ELR (cell line): Measurements from ENCODE around the gene APBB2.

Source experiments
- DNase-seq: peaks from one replicate; pipeline ENCODE4 v3.0.0-alpha.2; 2015; ENCODE audit warnings: low read depth

Gene APBB2

DNA sequence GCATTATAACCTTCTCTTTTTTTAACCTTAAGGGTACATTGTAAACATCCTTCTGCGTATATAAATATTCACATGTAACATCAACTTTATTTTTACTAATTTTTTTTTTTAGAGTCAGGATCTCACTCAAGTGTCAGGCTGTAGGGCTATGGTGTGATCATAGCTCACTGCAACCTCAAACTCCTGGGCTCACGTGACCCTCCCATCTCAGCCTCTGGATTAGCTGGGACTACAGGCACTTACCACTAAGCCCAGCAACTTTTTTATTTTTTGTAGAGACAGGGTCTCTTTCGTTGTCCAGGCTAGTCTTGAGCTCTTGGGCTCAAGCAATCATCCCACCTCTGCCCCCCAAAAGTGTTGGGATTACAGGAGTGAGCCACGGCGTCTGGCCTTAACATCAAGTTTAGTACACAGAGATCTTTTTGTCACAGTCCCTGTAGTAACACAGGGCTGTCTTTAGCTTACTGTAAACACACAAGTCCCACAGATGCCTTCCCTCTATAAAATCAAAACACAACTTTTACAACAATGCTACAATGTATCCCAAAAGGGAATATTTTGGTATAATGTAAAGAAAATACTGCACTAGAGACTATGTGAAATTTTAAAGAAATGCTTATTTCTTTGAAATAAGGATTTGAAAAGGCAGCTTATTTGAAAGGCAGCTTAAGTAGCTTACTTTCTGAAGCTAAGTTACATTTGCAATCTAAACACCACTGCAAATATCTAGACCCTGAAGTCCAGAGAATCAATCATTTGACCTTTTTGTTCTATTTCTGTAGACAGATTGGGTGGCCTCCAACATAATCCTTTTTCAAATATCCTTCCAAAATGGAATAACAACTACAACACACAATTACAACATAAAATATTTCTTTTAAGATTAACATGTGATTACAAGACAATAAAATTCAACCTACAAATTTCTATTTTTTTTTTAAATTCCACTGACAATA is 116.0 kb downstream of the APBB2 start:
- no peak for DNase-seq

DNA sequence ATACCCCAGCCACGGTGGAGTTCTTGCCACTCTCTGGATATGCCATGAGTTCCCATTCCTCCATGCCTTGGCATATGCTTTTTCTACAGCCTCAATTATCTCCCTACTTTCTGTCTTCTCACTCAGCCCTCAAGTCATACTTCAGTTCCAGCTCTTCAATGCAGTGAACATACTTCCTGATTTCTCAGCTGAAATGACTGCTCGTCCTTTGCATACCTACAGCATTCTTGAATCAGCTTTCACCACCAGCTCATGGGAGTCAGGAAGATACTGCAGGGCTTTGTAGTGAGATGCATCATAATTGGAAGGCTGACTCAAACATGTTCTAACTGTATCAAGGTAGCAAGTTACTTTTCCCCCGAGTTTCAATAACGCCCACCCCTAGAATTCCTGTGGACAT is 118.4 kb downstream of the APBB2 start:
- peak; percentile 82 for DNase-seq

DNA sequence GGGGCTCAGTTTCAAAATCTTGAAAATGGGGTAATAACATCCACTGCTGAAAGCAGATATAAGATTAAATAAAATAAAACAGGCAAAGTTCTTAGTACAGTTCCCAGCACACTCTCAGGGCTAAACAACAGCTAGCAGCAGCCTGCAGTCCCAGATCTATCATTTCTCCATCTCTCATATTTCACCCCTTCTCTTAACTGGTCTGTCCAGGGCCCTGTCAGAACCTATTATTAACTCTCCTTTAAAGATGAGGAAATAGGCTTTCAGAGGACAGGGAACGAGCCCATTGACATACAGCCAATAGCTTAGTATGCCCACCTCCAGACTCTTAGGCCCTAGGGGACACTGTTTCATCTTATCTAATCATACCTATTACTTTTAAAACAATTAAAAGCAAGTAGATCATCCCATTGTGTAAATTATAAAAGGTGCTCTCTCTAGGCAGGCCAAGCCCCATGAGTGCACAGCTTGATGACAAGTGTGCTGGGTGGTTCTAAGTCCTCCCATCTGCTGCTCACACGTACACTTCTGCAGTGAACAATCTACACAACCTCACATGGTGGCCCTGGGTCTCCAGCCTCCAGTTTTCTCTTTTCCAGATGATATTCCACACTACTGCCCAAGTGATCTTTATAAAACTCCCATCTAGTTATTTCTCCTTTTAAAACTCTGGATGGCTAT is 119.0 kb downstream of the APBB2 start:
- no peak for DNase-seq

DNA sequence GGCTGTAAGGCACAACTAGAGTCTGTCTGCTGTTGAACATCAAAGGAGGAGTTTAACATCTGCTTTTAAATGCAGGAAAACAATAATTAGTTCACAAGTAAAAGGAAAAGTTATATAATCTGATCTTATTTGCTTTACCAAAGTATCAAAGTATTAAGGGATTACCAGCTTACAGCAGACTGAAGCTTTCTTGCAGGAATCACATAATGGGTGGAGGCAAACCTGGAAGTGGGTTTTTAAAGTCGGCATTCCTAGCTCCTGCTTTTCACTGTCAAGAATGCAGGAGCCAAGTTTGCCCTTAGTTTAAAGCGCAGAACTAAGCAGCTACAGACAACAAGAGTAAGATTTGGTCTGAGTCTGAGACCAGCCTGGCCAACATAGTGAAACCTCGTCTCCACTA is 122.2 kb downstream of the APBB2 start:
- no peak for DNase-seq

DNA sequence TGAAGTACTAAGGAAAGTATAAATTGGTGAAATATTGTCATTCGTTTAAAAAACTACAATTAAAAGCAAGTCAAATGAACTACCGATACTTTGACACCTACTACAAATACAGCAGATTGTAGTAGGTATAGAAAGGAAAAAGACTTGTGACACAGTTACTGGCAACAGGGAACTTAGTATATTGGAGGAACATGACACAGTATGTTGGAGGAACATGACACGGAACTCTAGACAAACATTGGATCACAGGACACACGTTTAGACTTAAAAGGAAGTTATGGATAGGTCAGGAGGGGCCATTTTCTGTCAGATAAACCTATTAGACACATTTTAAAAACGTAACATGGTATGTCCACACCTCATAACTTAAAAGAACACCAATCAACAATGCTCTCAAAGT is 132.5 kb downstream of the APBB2 start:
- DNase-seq, result no peak

DNA sequence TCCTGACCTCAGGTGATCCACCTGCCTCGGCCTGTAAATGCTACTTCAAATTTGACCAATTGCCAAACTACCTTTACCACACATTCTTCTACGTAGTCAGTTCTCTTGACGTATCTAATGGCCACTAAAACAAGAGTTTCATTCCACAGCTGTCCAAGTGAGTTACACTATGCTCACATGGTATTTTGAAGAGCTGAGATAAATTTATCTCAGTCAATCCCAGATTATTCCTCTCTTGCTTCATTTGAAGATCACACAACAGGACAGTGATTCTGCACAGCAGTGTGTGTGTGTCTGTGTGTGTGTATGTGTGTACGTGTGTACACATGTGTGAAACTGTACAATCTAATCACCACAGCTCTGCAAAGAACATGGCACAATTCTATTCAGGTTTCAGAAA is 133.4 kb downstream of the APBB2 start:
- DNase-seq, result no peak

DNA sequence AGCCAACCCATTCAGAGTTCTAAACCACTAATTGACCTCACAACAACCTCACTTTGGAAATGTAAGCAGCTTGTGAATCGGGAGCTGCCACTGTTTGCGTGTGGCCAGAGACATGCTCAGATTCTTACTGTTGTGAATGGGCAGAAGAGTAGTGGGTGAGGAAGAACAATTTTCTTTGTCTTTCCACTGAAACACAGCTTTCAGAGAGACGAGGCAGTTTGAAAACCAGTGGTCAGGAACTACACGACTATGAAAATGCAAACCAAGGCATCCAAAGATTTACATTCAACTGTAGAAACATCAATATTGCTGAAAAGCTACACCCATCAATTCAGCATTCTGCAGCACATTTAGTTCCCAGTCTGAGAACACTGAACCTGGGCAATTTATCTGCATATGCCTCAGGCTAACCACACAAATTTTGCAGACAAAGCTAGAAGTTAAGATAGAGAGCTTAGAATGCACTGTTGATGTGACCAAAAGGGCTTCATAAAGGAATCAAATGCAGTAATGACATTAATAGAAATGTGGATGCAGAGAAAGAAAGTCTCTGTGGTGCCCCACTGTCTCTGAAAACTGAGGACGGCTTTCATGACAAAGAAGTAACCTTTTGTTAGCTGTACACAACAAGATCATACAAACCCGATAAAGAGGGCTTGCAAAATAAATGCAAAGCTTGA is 134.3 kb downstream of the APBB2 start:
- no peak for DNase-seq

DNA sequence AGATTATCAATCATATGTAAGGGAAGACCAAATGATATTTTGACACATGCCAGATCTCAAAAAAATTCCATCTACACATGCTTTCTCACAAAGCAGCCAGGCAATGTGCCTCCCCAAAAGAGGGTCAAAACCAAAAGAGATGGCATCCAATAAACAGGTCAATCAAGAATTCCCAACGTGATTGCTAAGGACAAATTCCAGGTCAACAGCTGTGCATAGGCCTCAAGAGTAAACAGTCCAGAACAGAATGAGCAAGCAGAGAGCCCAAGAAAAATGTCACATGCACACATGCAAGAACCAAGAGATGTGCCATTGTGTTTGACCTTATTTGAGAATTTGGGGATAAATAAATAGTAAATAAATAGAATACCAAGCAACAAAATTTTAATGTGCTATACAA is 136.7 kb downstream of the APBB2 start:
- no peak for DNase-seq

DNA sequence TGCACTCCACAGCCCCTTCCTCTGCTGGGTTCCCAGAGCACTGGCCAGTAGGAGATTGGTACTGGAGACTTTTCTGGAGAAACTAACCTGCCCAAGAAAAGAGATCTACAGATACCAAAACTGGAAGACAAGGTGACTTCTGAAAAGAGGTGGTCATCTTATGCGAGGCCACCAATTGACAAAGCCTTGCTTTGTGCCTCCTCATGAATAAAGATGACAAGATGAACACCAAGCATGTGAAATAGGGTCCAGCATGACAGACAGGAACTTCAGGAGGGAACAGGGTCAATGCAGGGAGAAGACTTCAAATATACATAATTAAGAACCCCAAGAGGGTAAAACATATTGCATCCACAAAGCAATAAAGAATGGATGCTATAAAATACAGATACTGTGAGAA is 137.9 kb downstream of the APBB2 start:
- no peak for DNase-seq

DNA sequence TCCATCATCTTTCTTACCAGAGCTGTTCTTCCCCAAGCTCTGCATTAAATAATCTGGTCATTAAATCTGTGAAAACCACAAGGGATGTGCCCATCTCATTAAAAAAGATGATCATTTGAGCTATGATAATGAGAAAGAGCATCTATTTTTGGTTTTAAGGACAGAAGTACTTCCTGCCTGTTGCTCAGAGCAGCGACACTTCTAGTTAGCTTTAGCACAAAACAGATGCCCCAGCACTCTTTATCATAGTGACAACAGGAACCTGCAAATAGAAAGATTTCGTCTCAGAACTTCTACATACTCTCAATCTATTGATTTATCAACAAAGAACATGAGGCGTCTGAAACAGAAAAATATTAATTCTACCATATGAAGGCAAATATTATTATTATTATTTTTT is 140.1 kb downstream of the APBB2 start:
- no peak for DNase-seq

DNA sequence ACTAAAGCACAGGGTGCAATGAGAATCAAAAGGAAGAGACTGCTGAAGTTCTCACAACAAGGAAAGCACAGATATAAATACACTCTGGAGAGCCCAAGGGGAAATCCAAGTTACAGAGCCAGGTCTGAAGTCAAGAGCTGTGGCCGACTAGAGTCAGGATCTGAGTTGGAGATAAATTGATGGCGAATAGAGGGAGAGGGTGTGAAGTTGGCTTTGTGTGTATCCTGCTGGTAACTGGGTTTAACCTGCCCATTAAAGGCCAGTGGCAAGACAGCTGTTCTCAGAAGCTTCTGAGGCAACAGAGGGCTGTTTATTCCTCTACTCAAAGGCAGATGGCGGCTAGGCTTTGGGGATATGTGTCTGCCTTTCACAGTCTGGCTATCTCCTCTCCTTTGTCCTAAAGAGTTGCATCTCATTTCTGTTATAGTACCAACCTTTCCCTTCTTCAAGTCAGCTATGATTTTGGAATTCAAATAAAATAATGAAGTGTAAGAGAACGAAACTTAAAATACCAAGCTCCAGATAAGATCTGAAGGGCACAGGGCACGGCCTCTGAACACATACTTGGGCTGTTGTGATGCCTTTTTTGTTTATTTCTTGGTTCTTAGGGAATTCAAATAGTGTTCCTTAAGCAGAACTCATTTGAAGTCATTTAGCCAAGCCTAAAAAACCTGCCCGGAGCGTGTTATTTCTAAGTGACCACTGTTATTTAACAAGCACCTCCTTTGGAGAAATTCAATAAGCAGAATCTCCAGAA is 142.1 kb downstream of the APBB2 start:
- DNase-seq, result no peak

DNA sequence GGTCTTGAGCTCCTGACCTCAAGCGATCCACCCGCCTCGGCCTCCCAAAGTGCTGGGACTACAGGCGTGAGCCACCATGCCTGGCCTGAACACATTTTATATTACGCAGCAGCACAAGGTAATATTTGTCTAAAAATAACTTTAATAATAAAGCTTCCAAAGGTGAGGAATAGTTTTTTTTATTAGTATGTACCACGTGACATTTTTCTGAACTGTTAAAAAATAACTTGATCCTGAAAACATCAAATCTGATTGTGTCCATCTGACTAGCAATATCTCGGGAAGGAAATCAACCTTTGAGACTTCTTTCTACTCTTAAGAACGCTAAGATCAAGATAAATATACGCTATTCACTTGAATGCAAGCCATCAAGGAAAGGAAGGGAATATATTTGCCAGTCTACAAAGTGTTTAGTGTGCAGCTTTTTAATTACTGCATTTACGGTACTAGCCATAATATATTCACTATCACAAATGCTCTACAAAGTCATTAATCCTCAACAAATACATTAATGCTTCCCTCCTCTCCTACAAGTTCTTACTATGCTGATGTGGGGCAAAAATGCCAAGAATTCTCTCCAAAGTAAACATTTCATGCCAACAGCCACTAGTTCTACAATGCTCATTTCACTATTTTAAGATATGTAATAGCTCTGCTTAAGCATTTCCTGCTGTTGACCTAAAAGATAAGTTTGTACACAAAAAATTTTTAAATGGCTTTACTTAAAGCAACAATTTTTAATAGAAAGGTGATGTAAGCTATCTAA is 143.6 kb downstream of the APBB2 start:
- no peak for DNase-seq

DNA sequence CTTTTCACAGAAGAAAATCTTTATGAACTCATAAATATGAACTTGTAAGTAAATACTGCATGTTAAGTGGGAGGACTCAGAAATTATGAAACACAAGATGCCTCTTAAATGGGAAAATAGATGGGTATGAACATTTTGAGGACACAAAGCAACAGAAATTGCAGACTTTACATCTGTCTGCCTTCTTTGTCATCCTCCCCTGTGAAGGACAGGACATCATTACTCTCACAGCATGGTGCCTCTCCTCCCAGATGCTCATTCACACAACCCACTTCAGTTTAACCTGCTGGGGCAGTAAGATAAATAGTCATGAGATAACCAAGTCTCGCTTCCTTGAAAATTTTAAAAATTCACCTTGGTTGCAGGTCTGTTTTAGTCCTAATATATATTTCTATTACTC is 144.5 kb downstream of the APBB2 start:
- no peak for DNase-seq

DNA sequence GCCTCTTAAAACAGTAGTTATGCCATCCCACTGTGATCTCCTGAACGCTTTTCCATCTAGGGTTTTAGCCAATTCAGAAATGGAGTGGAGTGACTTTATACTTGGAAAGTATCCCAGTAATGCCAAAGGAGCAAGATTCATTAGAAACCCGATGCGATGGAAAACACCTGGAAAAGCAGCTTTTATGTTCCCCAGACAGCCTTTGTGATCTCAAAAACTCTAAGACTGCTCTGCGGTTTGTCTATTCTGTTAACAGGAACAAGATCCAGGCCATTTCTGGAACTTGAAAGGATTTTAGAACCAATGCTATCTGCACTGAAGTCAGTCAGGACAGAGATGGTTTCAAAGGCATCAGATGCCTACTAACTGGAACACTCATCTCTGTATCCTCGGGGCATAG is 145.1 kb downstream of the APBB2 start:
- no peak for DNase-seq

DNA sequence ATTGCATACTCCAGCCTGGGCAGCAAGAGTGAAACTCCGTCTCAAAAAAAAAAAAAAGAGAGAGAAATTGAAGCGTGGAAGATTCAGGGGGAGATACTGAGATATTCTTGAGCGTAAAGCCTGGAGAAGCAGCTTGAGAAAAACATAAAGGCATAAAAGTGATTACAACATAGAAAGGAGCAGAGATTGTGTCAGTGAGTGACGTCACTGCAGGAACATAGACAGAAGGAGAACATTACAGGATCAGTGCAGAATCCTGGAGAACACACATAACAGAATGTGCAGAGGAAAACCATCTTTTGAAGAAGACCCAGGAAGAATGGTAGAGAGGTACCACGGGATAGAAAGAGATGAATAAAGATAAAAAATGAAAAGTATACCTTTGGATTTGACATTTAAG is 147.0 kb downstream of the APBB2 start:
- no peak for DNase-seq

DNA sequence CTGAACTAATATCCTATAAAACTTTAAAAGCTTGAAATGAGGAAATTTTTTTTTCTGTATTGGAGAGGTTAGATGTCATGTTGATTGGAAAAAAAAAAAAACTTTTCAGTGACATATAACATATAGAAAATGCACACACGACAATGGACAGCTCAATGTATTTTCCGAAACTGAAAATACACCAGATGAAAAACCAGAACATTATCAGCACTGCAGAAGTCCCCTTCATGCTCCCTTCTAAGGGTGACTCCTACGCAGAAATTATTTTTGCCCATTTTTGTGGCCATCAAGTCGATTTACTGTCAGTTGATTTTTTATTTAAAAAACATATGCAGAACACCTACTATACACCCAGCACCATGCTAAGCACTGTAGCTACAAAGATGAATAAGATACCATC is 148.3 kb downstream of the APBB2 start:
- no peak for DNase-seq

DNA sequence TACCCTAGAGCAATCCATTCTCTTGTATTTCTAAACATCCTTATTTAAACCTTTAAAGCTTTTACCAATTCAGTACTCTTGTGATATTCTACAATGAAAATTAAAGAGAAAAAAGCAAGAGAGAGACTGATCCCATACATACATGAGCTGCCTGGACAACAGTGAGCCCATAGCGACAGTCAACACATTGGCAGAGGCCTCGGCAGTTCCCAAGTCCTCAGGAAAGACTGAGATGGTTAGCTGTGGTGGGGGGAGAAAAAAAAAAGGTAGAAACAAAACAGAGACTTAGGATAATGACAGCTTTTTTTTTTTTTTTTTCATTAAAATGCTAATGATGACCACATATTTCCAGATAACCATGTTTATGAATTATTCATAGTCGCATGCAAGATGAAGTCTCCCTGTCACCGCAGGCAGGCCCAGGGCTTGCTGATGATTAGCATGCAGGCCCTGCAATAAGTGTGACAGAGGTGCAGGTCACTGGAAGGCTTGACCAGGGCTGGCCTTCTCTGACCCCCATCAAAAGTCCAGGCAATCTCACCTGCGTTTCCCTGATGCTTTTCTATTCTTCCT is 148.8 kb downstream of the APBB2 start:
- DNase-seq, result no peak

DNA sequence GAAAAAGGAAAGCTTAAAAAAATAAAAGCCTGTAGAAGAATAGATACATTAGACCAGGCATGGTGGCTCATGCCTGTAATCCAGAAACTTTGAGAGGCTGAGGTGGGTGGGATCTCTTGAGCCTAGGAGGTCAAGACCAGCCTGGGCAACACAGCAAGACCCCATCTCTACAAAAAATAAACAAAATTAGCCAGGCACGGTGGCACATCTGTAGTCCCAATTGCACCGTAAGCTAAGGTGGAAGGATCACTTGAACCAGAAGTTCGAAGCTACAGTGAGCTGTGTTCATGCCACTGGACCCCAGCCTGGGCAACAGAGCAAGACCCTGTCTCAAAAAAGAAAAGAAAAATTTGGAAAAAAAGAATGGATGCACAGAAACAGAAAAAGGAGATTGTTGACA is 149.4 kb downstream of the APBB2 start:
- DNase-seq, result no peak

DNA sequence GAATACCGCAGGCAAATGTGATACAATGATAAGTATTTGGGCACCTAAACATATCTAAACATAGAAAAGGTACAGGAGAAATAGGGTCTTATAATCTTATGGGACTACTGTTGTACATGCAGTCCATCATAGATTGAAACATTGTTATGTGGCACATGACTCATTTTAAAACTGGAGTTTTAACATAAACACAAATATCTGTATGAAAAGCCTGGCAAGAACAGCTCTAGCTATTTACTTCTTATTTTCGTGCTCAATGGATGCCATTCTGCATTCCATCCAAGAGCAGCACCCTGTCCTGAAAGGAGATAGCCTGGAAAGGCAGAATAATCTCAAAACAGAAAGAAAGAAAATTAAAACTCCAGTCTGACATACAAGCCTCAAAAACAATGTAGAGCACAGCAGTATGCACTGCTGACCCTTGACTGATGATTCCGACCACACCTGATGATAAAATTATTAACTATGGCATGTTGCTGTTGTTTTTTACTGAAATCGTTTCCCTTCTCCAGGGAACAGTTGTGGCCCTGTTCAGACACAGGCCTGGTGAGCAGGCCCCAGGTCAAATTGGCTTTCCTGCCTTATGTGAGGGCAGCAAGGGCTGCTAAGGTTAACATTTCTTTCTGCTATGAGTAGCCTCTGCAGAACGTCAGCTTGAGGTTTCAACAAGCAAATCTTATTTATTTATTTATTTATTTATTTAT is 152.7 kb downstream of the APBB2 start:
- DNase-seq, result peak; percentile 59
